OCI-LY7 (cell line): Measurements from ENCODE around the gene TBC1D19. TPM values are rescaled to one million over a fixed set of nuclear protein-coding genes. Genes with fewer than 3 reads are reported as not detected.

Experiments used
- BruUV-seq: library from RNA; stranded (reverse); fragments of 400-500 nt; replicated peaks from 2 replicates; lab custom pipeline; 2021; lab: Mats Ljungman, UMichigan
- CTCF ChIA-PET: fragments of 300-600 bp; sonication (Branson Sonifier 250); formaldehyde crosslinking; loops from one replicate; lab custom pipeline; 2022; ENCODE audit warnings: antibody characterized with exemption; ENCODE audit not compliant: unreplicated experiment; lab: Charles Lee
- POLR2A ChIA-PET: fragments of 300-600 bp; sonication (Branson Sonifier 250); formaldehyde crosslinking; loops from one replicate; lab custom pipeline; 2022; ENCODE audit warnings: antibody characterized with exemption; lab: Charles Lee
- DNase-seq: peaks from one replicate; pipeline ENCODE4 v3.0.0-alpha.2; 2015; ENCODE audit warnings: low spot score
- H2AFZ ChIP-seq: fragments of 200-600 bp; sonication (generic), shearing (Covaris generic); 2 replicates; pipeline ENCODE4 v1.6.1; 2014; ENCODE audit warnings: mild to moderate bottlenecking, antibody characterized with exemption, low read length, moderate library complexity
- H3K27ac ChIP-seq: fragments of 200-600 bp; sonication (generic); 2 replicates; pipeline ENCODE4 v1.5.1; 2014; ENCODE audit warnings: mixed run types, low read depth, mild to moderate bottlenecking, moderate library complexity, low read length, inconsistent platforms; ENCODE audit not compliant: poor library complexity, severe bottlenecking
- H3K36me3 ChIP-seq: fragments of 200-600 bp; sonication (generic); 2 replicates; pipeline ENCODE4 v1.6.1; 2014; ENCODE audit warnings: mild to moderate bottlenecking, antibody characterized with exemption, low read length, moderate library complexity, mixed read lengths; ENCODE audit not compliant: insufficient read depth
- H3K4me1 ChIP-seq: fragments of 200-600 bp; sonication (generic); 2 replicates; pipeline ENCODE4 v1.5.1; 2014; ENCODE audit warnings: mild to moderate bottlenecking, low read length; ENCODE audit not compliant: insufficient read depth, poor library complexity, severe bottlenecking
- H3K4me2 ChIP-seq: fragments of 200-600 bp; sonication (generic); 2 replicates; pipeline ENCODE4 v1.6.1; 2014; ENCODE audit warnings: mild to moderate bottlenecking, low read length
- H3K4me3 ChIP-seq: fragments of 200-600 bp; sonication (generic); 2 replicates; pipeline ENCODE4 v1.5.1; 2014; ENCODE audit warnings: mild to moderate bottlenecking, low read depth, low read length; ENCODE audit not compliant: poor library complexity, severe bottlenecking
- H3K79me2 ChIP-seq: fragments of 200-600 bp; sonication (generic); 2 replicates; pipeline ENCODE4 v1.6.1; 2016; ENCODE audit warnings: low read depth, mild to moderate bottlenecking, low read length, moderate library complexity, mixed read lengths; ENCODE audit not compliant: insufficient read depth
- H3K9me2 ChIP-seq: fragments of 200-600 bp; sonication (generic); 2 replicates; pipeline ENCODE4 v1.6.1; 2016; ENCODE audit warnings: mild to moderate bottlenecking, low read length, mixed read lengths; ENCODE audit not compliant: insufficient read depth
- H3K9me3 ChIP-seq: fragments of 200-600 bp; sonication (generic); 2 replicates; pipeline ENCODE4 v1.6.1; 2014; ENCODE audit warnings: mild to moderate bottlenecking, mixed run types, low read length, mixed read lengths
- H4K20me1 ChIP-seq: fragments of 200-600 bp; sonication (generic); 2 replicates; pipeline ENCODE4 v1.6.1; 2014; ENCODE audit warnings: mild to moderate bottlenecking, antibody characterized with exemption, low read length, moderate library complexity, mixed read lengths; ENCODE audit not compliant: insufficient read depth
- CTCF ChIP-seq: fragments of 200-600 bp; sonication (generic); conservative IDR thresholded peaks from 2 replicates; pipeline ENCODE4 v1.5.1; 2014; ENCODE audit warnings: mild to moderate bottlenecking, antibody characterized with exemption, low read length, moderate library complexity, mixed read lengths
- EZH2phosphoT487 ChIP-seq: fragments of 200-600 bp; sonication (generic); IDR thresholded peaks from 2 replicates; pipeline ENCODE4 v1.6.1; 2018; ENCODE audit warnings: low read depth, borderline replicate concordance, mild to moderate bottlenecking, mixed run types, antibody characterized with exemption, low read length, moderate library complexity, mixed read lengths
- intact Hi-C: fragments of 100-400 bp; cut with micrococcal nuclease; formaldehyde crosslinking; loops from one replicate; pipeline ENCODE4 v1.10.0; 2022; ENCODE audit not compliant: unreplicated experiment
- total RNA-seq, 2 experiments: library from RNA; depleted of rRNA in 1 of 2; stranded (reverse); fragments of >200 nt in 1 of 2; shearing (Covaris generic) in 1 of 2; gene quantifications; 2 replicates each; pipeline ENCODE4 v1.2.3, GENCODE V29; 2014 to 2022

TBC1D19 gene
- total RNA-seq, 2 experiments from 2014 or later = 10.1 to 11.0 TPM

- H2AFZ ChIP-seq = no peak overlapping the region
- no peak overlapping the region for H3K4me2 ChIP-seq
- CTCF ChIA-PET = no interaction called here
- no peaks in the 10 kb centered on the region for H3K79me2 ChIP-seq
- TF ChIP-seq EZH2phosphoT487 (no peak), CTCF (no peak)
- intact Hi-C loops = no loop called here
- BruUV-seq = no TSS peak
- no peak overlapping the region for H3K4me3 ChIP-seq
- no peaks in the 10 kb centered on the region for H3K36me3 ChIP-seq
- H3K27ac ChIP-seq = no peak overlapping the region
- POLR2A ChIA-PET = no interaction called here
- H4K20me1 ChIP-seq = no peaks in the 10 kb centered on the region
- peaks cover 18% of the 10 kb centered on the region for H3K4me1 ChIP-seq
- DNase-seq = no peak
- no peaks in the 10 kb centered on the region for H3K9me3 ChIP-seq
- no peaks in the 10 kb centered on the region for H3K9me2 ChIP-seq
Measured at GRCh38 chr4:26803211-26803861, 219.5 kb downstream of the TBC1D19 start.

GRCh38 chr4:26804451-26804850 is 220.6 kb downstream of the TBC1D19 start:
- Histone ChIP-seq H3K9me3 (no peaks in the 10 kb centered on the region), H3K9me2 (no peaks in the 10 kb centered on the region), H3K79me2 (no peaks in the 10 kb centered on the region), H3K4me1 (peaks cover 18% of the 10 kb centered on the region), H3K4me2 (no peak overlapping the region), H2AFZ (no peak overlapping the region), H4K20me1 (no peaks in the 10 kb centered on the region), H3K4me3 (no peak overlapping the region), H3K36me3 (no peaks in the 10 kb centered on the region), H3K27ac (no peak overlapping the region)
- no peak for DNase-seq
- no TSS peak for BruUV-seq
- intact Hi-C loops = no loop called here
- TF ChIP-seq EZH2phosphoT487 (no peak), CTCF (no peak)
- ChIA-PET POLR2A (interaction anchor here (1.2 to 2.1 kb wide), 2 partner anchors 10 to 17 kb away, joined by 4 to 10 read pairs; no protein-coding TSS in a partner anchor), CTCF (no interaction called here)

- no peaks in the 10 kb centered on the region for H4K20me1 ChIP-seq
- no peak overlapping the region for H3K4me2 ChIP-seq
- no peak overlapping the region for H3K4me3 ChIP-seq
- ChIA-PET POLR2A (interaction anchor here (1.2 to 2.1 kb wide), 2 partner anchors 10 to 18 kb away, joined by 4 to 10 read pairs; no protein-coding TSS in a partner anchor), CTCF (no interaction called here)
- H3K9me3 ChIP-seq = no peaks in the 10 kb centered on the region
- no TSS peak for BruUV-seq
- H3K36me3 ChIP-seq = no peaks in the 10 kb centered on the region
- no peaks in the 10 kb centered on the region for H3K9me2 ChIP-seq
- no peak for TF ChIP-seq CTCF
- no peak for TF ChIP-seq EZH2phosphoT487
- no peak for DNase-seq
- no peak overlapping the region for H3K27ac ChIP-seq
- no peak overlapping the region for H2AFZ ChIP-seq
- peaks cover 18% of the 10 kb centered on the region for H3K4me1 ChIP-seq
- intact Hi-C loops = no loop called here
- no peaks in the 10 kb centered on the region for H3K79me2 ChIP-seq
Measured at GRCh38 chr4:26804925-26805324, 221.0 kb downstream of the TBC1D19 start.
